ENCODE data around the gene UMPS.

GRCh38 chr3:124765197-124765840 lies 35.1 kb downstream of the UMPS start:
- TF ChIP-seq RCOR1 (IDR thresholded peaks at IDR 0.05; ENCODE audit: insufficient replicate concordance, low read length) (no peak), POLR2A (IDR thresholded peaks at IDR 0.05; ENCODE audit: low read depth, low read length) (no peak), BHLHE40 (IDR thresholded peaks at IDR 0.05; ENCODE audit: low read depth, low read length) (no peak), RAD21 (IDR thresholded peaks at IDR 0.05; ENCODE audit: low read length) (no peak), ELK1 (IDR thresholded peaks at IDR 0.05; ENCODE audit: borderline replicate concordance, low read depth, low read length) (no peak)
- TF ChIP-seq, protein P1, sequence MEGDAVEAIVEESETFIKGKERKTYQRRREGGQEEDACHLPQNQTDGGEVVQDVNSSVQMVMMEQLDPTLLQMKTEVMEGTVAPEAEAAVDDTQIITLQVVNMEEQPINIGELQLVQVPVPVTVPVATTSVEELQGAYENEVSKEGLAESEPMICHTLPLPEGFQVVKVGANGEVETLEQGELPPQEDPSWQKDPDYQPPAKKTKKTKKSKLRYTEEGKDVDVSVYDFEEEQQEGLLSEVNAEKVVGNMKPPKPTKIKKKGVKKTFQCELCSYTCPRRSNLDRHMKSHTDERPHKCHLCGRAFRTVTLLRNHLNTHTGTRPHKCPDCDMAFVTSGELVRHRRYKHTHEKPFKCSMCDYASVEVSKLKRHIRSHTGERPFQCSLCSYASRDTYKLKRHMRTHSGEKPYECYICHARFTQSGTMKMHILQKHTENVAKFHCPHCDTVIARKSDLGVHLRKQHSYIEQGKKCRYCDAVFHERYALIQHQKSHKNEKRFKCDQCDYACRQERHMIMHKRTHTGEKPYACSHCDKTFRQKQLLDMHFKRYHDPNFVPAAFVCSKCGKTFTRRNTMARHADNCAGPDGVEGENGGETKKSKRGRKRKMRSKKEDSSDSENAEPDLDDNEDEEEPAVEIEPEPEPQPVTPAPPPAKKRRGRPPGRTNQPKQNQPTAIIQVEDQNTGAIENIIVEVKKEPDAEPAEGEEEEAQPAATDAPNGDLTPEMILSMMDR (conservative IDR thresholded peaks at IDR 0.05; ENCODE audit: low read depth, low read length): no peak
- TF ChIP-seq, protein P2, sequence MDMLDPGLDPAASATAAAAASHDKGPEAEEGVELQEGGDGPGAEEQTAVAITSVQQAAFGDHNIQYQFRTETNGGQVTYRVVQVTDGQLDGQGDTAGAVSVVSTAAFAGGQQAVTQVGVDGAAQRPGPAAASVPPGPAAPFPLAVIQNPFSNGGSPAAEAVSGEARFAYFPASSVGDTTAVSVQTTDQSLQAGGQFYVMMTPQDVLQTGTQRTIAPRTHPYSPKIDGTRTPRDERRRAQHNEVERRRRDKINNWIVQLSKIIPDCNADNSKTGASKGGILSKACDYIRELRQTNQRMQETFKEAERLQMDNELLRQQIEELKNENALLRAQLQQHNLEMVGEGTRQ (IDR thresholded peaks at IDR 0.05; ENCODE audit: low read depth, low read length): no peak
